Ishikawa (cell line): ENCODE measurements around the gene FKBP11.

Experiments used
- EGR1 ChIP-seq: IDR thresholded peaks from 2 replicates; pipeline ENCODE4 v1.6.1; 2012
- RAD21 ChIP-seq: IDR thresholded peaks from 2 replicates; pipeline ENCODE4 v1.6.1; 2012; ENCODE audit warnings: low read depth
- YY1 ChIP-seq: IDR thresholded peaks from 2 replicates; pipeline ENCODE4 v1.6.1; 2012; ENCODE audit warnings: low read depth
- ZBTB7A ChIP-seq: IDR thresholded peaks from 2 replicates; pipeline ENCODE4 v1.6.1; 2012; ENCODE audit warnings: low read depth
- TF ChIP-seq, protein P1 (sequence below): IDR thresholded peaks from 2 replicates; pipeline ENCODE4 v1.6.1; 2012

DNA sequence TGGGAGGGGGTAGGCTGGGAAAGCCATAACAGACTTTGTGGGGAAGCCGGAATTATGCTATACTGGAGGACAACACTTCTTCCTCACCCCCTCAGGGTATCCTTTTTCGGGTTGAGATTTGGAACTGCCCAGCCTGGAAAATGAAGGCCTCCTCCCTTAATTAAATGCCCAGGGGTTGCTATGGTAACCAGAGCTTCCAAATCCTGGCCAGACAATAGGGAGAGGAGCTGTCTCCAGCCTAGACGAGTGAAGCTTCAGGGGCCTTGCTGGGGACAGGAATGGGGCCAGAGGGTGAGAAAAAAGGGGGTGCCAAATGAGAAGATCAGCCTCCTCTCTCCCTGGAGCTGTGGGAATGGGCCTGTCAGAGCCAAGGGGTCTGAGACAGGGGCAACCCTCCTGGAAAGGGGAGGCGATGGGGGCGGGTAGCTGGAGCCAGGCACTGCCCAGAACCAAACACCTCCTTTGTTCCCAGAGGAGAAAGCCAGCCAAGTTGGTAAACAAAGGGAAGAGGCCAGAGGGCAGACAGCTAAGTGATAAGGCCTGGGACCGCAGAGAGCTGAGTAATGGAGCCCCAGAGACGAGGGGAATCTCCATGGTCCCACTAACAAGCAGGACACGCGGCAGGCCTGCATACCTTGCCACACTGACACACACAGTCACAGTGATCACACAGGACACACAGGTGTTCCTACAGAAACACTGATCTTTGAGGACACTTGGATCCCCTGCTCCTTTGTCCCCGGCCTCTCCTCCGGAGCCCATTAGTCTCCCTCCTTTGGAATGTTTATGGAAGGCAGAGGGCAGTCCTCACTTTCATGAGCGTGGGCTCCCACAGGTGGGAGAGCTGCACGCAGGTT, 41.8 kb downstream of the FKBP11 start:
- TF ChIP-seq EGR1 (no peak), ZBTB7A (no peak), RAD21 (no peak), YY1 (no peak)
- TF ChIP-seq, protein P1, sequence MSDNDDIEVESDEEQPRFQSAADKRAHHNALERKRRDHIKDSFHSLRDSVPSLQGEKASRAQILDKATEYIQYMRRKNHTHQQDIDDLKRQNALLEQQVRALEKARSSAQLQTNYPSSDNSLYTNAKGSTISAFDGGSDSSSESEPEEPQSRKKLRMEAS, result no peak
